ENCODE results near the gene SEMA3B. TPM values are rescaled to one million over a fixed set of nuclear protein-coding genes. Genes with fewer than 3 reads are reported as not detected.
A peak's percentile ranks its signal among the peaks of the same experiment; 100 is the strongest.

The SEMA3B gene
- total and polyA plus RNA-seq, 7 experiments from 2014 or later: 0.73 to 3.7 (median 1.4) TPM; not detected in 2

GRCh38 chr3:50293079-50293801 lies 24.3 kb downstream of the SEMA3B start:
- ATAC-seq (no peak), DNase-seq (no peak)
- peak overlapping the region; percentile 57 for H3K4me3 ChIP-seq (ENCODE audit: low read length)
- ChIA-PET POLR2A (interaction anchor here (0.5 to 3.1 kb wide), 8 partner anchors 10 to 1001 kb away, joined by 3 to 18 read pairs (median 3); partner anchors contain the start of genes CYB561D2, GNAI2, HYAL1 and NPRL2), CTCF (interaction anchor here (0.9 to 1.5 kb wide), 2 partner anchors 12 to 47 kb away, joined by 3 to 5 read pairs; no protein-coding TSS in a partner anchor)
- Mint-ChIP-seq H3K4me3 (peak overlapping the region; percentile 5 to 99 (median 84)), H3K27me3 (no peaks in the 10 kb centered on the region), H3K27ac (peak overlapping the region; percentile 85 to 97 (median 93)), H3K4me1 (peaks cover 19 to 30% (median 25%) of the 10 kb centered on the region in 7 donors), H3K36me3 (peaks cover 0 to 6% (median 1%) of the 10 kb centered on the region in 5 donors), H3K9me3 (no peaks in the 10 kb centered on the region)
- intact Hi-C loops (cut with micrococcal nuclease): loop anchor here (2.0 to 10.0 kb wide), 6 partner anchors 208 to 1818 kb away; partner anchors contain the start of genes DUSP7 (in 1 of the 2), INKA1 (in 1 of the 2), IP6K2 (in 1 of the 2) and MANF (in 1 of the 2)
- H3K27ac ChIP-seq (ENCODE audit: low read depth, low read length): peak overlapping the region; percentile 74
- H3K27me3 ChIP-seq (ENCODE audit: control insufficient read depth in 2 of 2, insufficient read depth in 2 of 2, low read length in 2 of 2): no peaks in the 10 kb centered on the region
- H3K36me3 ChIP-seq (ENCODE audit: control insufficient read depth in 2 of 3, insufficient read depth in 3 of 3, low read length in 3 of 3): peaks cover 0 to 37% (median 9%) of the 10 kb centered on the region in 3 experiments
- H3K9me3 ChIP-seq (ENCODE audit: control insufficient read depth in 2 of 3, low read length in 3 of 3): no peaks in the 10 kb centered on the region
- H3K4me1 ChIP-seq (ENCODE audit: control insufficient read depth in 2 of 2, insufficient read depth in 2 of 2, low read length in 2 of 2): peaks cover 16 to 21% of the 10 kb centered on the region in 2 donors

DNA sequence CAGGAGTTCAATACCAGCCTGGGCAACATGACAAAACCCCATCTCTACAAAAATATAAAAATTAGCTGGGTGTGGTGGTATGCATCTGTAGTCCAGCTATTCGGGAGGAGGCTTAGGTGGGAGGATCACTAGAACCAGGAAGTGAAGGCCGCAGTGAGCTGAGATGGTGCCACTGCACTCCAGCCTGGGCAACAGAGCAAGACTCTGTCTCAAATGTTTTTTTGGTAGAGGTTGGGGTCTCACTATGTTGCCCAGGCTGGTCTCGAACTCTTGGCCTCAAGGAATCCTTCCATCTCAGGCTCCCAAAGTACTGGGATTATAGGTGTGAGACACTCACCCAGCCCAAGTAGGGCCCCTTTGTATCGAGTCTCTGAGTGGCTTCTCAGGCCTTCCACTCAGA lies 25.1 kb downstream of the SEMA3B start:
- H3K36me3 ChIP-seq (ENCODE audit: control insufficient read depth in 2 of 3, insufficient read depth in 3 of 3, low read length in 3 of 3): peaks cover 0 to 29% (median 5%) of the 10 kb centered on the region in 3 experiments
- no peaks in the 10 kb centered on the region for H3K27me3 Mint-ChIP-seq
- ATAC-seq (no peak), DNase-seq (no peak)
- H3K27me3 ChIP-seq (ENCODE audit: control insufficient read depth in 2 of 2, insufficient read depth in 2 of 2, low read length in 2 of 2): no peaks in the 10 kb centered on the region
- no peaks in the 10 kb centered on the region for H3K9me3 Mint-ChIP-seq
- peaks cover 23 to 25% of the 10 kb centered on the region in 2 donors for H3K4me1 ChIP-seq (ENCODE audit: control insufficient read depth in 2 of 2, insufficient read depth in 2 of 2, low read length in 2 of 2)
- H3K27ac Mint-ChIP-seq: peak overlapping the region in 3 of 9 donors; percentile 44 to 63 (median 52)
- H3K4me1 Mint-ChIP-seq: peaks cover 20 to 35% (median 31%) of the 10 kb centered on the region in 7 donors
- intact Hi-C loops (cut with micrococcal nuclease): loop anchor here (10.0 kb wide), 5 partner anchors 209 to 1819 kb away; partner anchors contain the start of genes DUSP7 (in 1 of the 2), INKA1 (in 1 of the 2), IP6K2 (in 1 of the 2) and RBM5 (in 1 of the 2)
- ChIA-PET POLR2A (interaction anchor here (0.7 to 3.1 kb wide), 3 partner anchors 12 to 56 kb away, joined by 3 to 18 read pairs (median 4); partner anchors contain the start of genes CYB561D2 and NPRL2), CTCF (interaction anchor here (0.9 kb wide), 1 partner anchor 12 kb away, joined by 3 read pairs; no protein-coding TSS in a partner anchor)
- no peaks in the 10 kb centered on the region for H3K9me3 ChIP-seq (ENCODE audit: control insufficient read depth in 2 of 3, low read length in 3 of 3)
- peaks cover 0 to 1% (median 0%) of the 10 kb centered on the region in 5 donors for H3K36me3 Mint-ChIP-seq
- no peak overlapping the region for H3K4me3 ChIP-seq (ENCODE audit: low read length)
- no peak overlapping the region for H3K4me3 Mint-ChIP-seq
- no peak overlapping the region for H3K27ac ChIP-seq (ENCODE audit: low read depth, low read length)

- intact Hi-C loops (cut with micrococcal nuclease): loop anchor here (5.0 to 10.0 kb wide), 9 partner anchors 210 to 1820 kb away; partner anchors contain the start of genes APEH (in 1 of the 2), CISH (in 1 of the 2), DUSP7 (in 1 of the 2) and INKA1 (in 1 of the 2)
- CTCF ChIA-PET: no interaction called here
- H3K27me3 ChIP-seq (ENCODE audit: control insufficient read depth in 2 of 2, insufficient read depth in 2 of 2, low read length in 2 of 2): no peaks in the 10 kb centered on the region
- no peak for DNase-seq
- Mint-ChIP-seq H3K36me3 (peaks cover 0 to 1% (median 0%) of the 10 kb centered on the region in 5 donors), H3K27me3 (no peaks in the 10 kb centered on the region), H3K4me3 (no peak overlapping the region), H3K4me1 (peaks cover 21 to 39% (median 32%) of the 10 kb centered on the region in 7 donors), H3K27ac (peak overlapping the region in 3 of 9 donors; percentile 44 to 63 (median 52)), H3K9me3 (no peaks in the 10 kb centered on the region)
- no peak overlapping the region for H3K27ac ChIP-seq (ENCODE audit: low read depth, low read length)
- peaks cover 24 to 27% of the 10 kb centered on the region in 2 donors for H3K4me1 ChIP-seq (ENCODE audit: control insufficient read depth in 2 of 2, insufficient read depth in 2 of 2, low read length in 2 of 2)
- POLR2A ChIA-PET: interaction anchor here (0.8 to 3.1 kb wide), 3 partner anchors 43 to 56 kb away, joined by 3 to 18 read pairs (median 3); partner anchors contain the start of genes CYB561D2 and NPRL2
- no peaks in the 10 kb centered on the region for H3K9me3 ChIP-seq (ENCODE audit: control insufficient read depth in 2 of 3, low read length in 3 of 3)
- H3K4me3 ChIP-seq (ENCODE audit: low read length): no peak overlapping the region
- H3K36me3 ChIP-seq (ENCODE audit: control insufficient read depth in 2 of 3, insufficient read depth in 3 of 3, low read length in 3 of 3): peaks cover 0 to 22% (median 0%) of the 10 kb centered on the region in 3 experiments
- no peak for ATAC-seq
These were observed 25.8 kb downstream of the SEMA3B start for GRCh38 chr3:50294492-50295403.

- Mint-ChIP-seq H3K4me1 (peaks cover 28 to 48% (median 38%) of the 10 kb centered on the region in 7 donors), H3K27ac (peak overlapping the region in 4 of 9 donors; percentile 28 to 95 (median 47)), H3K9me3 (no peaks in the 10 kb centered on the region), H3K27me3 (no peaks in the 10 kb centered on the region), H3K36me3 (peaks cover 0 to 1% (median 0%) of the 10 kb centered on the region in 5 donors), H3K4me3 (peak overlapping the region in 1 of 10 donors; percentile 56)
- Histone ChIP-seq H3K9me3 (ENCODE audit: control insufficient read depth in 2 of 3, low read length in 3 of 3) (no peaks in the 10 kb centered on the region), H3K4me3 (ENCODE audit: low read length) (no peak overlapping the region), H3K27ac (ENCODE audit: low read depth, low read length) (no peak overlapping the region), H3K4me1 (ENCODE audit: control insufficient read depth in 2 of 2, insufficient read depth in 2 of 2, low read length in 2 of 2) (peaks cover 32 to 34% of the 10 kb centered on the region in 2 donors), H3K36me3 (ENCODE audit: control insufficient read depth in 2 of 3, insufficient read depth in 3 of 3, low read length in 3 of 3) (peaks cover 0 to 14% (median 0%) of the 10 kb centered on the region in 3 experiments), H3K27me3 (ENCODE audit: control insufficient read depth in 2 of 2, insufficient read depth in 2 of 2, low read length in 2 of 2) (no peaks in the 10 kb centered on the region)
- DNase-seq (no peak), ATAC-seq (no peak)
- CTCF ChIA-PET: interaction anchor here (1.0 kb wide), 1 partner anchor 67 kb away, joined by 3 read pairs; no protein-coding TSS in a partner anchor
- POLR2A ChIA-PET: interaction anchor here (0.9 to 1.3 kb wide), 2 partner anchors 32 to 55 kb away, joined by 3 to 4 read pairs; partner anchors contain the start of genes CYB561D2, NPRL2 and TUSC2
- intact Hi-C loops (cut with micrococcal nuclease): loop anchor here (5.0 to 10.0 kb wide), 9 partner anchors 211 to 1821 kb away; partner anchors contain the start of genes APEH (in 1 of the 2), CISH (in 1 of the 2), DUSP7 (in 1 of the 2) and INKA1 (in 1 of the 2)
These were observed 26.8 kb downstream of the SEMA3B start for GRCh38 chr3:50295553-50296431.

DNA sequence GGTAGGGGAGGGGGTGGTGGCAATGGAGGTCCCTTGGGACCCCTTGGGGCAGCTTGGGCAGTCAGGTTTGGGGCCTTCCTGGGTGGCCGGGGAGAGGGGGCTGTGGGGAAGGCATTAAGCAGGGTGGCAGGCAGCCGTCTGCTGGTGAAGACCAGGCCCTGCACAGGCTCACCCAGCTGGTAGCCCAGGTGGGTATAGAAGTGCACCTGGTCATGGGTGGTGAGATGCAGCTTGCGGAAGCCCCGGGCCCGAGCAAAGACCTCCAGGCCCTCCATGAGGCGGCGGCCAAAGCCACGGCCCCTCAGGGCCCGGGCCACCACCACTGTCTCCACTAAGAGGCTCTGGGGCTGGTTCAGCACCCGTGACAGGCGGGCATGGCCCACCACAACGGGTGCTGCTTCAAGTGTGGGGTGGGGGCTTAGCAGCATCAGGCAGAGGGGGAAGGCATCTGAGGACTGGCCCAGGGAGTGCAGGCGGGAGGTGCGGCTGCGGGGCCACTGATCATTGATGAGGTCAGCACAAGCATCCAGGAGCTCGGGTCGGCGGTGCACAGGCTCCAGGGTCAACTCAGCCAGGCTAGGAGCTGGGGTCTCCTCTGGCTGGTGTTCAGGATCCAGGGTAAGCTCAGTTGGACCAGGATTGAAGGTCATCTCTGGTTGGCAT lies 27.9 kb downstream of the SEMA3B start:
- H3K4me1 Mint-ChIP-seq: peaks cover 22 to 45% (median 31%) of the 10 kb centered on the region in 7 donors

More for the DNA sequence above, 27.9 kb downstream of the SEMA3B start:
- no peaks in the 10 kb centered on the region for H3K9me3 ChIP-seq (ENCODE audit: control insufficient read depth in 2 of 3, low read length in 3 of 3)
- DNase-seq (no peak), ATAC-seq (no peak)
- intact Hi-C loops (cut with micrococcal nuclease): loop anchor here (5.0 to 10.0 kb wide), 9 partner anchors 212 to 1822 kb away; partner anchors contain the start of genes APEH (in 1 of the 2), CISH (in 1 of the 2), DUSP7 (in 1 of the 2) and INKA1 (in 1 of the 2)
- Mint-ChIP-seq H3K27me3 (no peaks in the 10 kb centered on the region), H3K4me3 (peak overlapping the region in 1 of 10 donors; percentile 42), H3K27ac (peak overlapping the region in 4 of 9 donors; percentile 28 to 95 (median 62)), H3K9me3 (no peaks in the 10 kb centered on the region), H3K36me3 (peaks cover 0 to 1% (median 0%) of the 10 kb centered on the region in 5 donors)
- no peak overlapping the region for H3K27ac ChIP-seq (ENCODE audit: low read depth, low read length)
- peaks cover 24 to 25% of the 10 kb centered on the region in 2 donors for H3K4me1 ChIP-seq (ENCODE audit: control insufficient read depth in 2 of 2, insufficient read depth in 2 of 2, low read length in 2 of 2)
- peaks cover 0 to 11% (median 0%) of the 10 kb centered on the region in 3 experiments for H3K36me3 ChIP-seq (ENCODE audit: control insufficient read depth in 2 of 3, insufficient read depth in 3 of 3, low read length in 3 of 3)
- ChIA-PET CTCF (interaction anchor here (1.2 kb wide), 1 partner anchor 50 kb away, joined by 4 read pairs; no protein-coding TSS in a partner anchor), POLR2A (interaction anchor here (1.1 to 3.9 kb wide), 3 partner anchors 18 to 31 kb away, joined by 3 to 31 read pairs (median 4); partner anchors contain the start of genes LSMEM2 and TUSC2)
- no peak overlapping the region for H3K4me3 ChIP-seq (ENCODE audit: low read length)
- H3K27me3 ChIP-seq (ENCODE audit: control insufficient read depth in 2 of 2, insufficient read depth in 2 of 2, low read length in 2 of 2): no peaks in the 10 kb centered on the region
